Right renal pelvis (tissue), 4 donors: ENCODE measurements around the gene TMEM108. TPM values are rescaled to one million over a fixed set of nuclear protein-coding genes. Genes with fewer than 3 reads are reported as not detected.

Experiments
- DNase-seq, 4 donors: peaks; one replicate each; pipeline ENCODE4 v3.0.0-alpha.2; 2013; ENCODE audit warnings: low read depth in 4 of 4, low spot score in 3 of 4, missing footprints in 1 of 4
- polyA plus RNA-seq, 4 donors: library from polyadenylated mRNA; unstranded; fragments of 120-200 nt; gene quantifications; one replicate each; pipeline ENCODE4 v1.2.1, GENCODE V29; 2013; ENCODE audit not compliant: insufficient read length in 4 of 4

The TMEM108 gene
- polyA plus RNA-seq, 4 donors, result 2.2 to 3.3 (median 2.9) TPM

GRCh38 chr3:133159498-133160475, 121.6 kb downstream of the TMEM108 start:
- no peak for DNase-seq

GRCh38 chr3:133161656-133162055, 123.5 kb downstream of the TMEM108 start:
- no peak for DNase-seq

- DNase-seq, result no peak
Measured at GRCh38 chr3:133162265-133162664, 124.1 kb downstream of the TMEM108 start.

- DNase-seq, result no peak
Measured at GRCh38 chr3:133162670-133163305, 124.6 kb downstream of the TMEM108 start.

- DNase-seq, result no peak
Measured at GRCh38 chr3:133167340-133168024, 129.3 kb downstream of the TMEM108 start.

DNA sequence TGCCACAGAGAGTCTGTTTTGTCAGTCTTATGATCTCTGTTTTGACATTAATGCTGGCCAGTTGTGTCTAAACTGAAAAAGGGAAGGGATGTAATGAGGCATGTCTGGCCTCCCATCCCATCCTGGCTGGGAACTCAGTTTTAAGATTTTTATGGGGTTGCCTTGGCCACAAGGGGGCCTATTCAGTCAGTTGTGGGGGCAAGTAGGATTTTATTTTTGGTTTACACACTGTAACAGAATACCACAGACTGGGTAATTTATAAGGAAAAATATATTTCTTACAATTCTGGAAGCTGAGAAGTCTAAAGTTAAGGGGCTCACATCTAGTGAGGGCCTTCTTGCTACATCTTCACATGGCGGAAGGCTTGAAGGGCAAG, 129.8 kb downstream of the TMEM108 start:
- no peak for DNase-seq

GRCh38 chr3:133169331-133170068, 131.3 kb downstream of the TMEM108 start:
- DNase-seq, result no peak

DNA sequence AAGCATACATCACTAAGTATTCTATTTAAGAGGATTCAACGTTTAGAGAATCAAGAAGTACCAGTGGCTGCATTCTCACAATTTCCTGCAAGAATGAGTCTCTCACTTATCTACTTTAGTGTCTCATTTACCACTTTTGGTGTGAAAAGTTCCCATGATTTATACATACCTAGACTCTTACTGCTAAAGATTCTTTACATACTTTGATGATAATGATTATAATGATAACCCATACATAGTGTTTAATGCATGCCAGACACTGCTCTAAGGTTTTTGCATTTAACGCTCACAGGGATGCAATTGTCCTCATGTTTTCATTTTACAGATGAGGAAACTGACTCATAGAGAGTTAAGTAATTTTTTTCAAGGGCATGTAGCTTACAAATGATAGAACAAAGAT, 133.6 kb downstream of the TMEM108 start:
- no peak for DNase-seq

DNA sequence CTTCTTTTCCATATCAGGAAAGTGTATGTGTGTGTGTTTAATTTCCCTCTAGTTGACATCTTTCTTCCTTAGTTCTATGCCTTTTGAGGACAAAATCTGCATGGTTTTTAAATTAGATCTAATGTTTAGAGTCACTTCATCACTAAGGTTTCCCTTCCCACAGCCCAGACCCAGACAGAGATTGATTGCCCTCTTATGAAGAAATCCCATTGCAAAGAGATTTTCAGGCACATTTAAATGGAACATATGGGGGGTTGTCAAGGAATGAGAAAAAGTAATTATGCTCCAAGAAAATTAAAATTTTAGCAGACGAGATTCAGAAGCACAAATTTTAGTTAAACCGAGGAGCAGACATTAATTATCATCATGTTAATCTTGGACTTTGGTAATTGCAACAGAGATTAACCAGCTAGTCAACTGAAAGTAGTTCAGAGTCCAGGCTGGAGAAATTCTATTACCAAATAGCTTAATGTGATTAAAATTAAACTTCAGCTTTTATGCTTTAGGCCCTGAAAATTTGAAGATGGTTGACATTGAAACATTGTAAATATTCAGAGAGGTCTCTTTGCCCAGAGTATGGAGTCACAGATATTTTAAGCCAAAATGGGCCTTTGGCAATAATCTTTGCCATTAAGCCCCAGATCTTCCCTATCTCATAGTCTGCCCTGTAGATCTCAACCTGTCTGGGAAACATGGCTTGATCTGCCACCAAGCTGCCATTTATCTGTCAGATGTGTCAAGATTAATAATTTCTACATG, 143.4 kb downstream of the TMEM108 start:
- no peak for DNase-seq

GRCh38 chr3:133187870-133188379, 149.7 kb downstream of the TMEM108 start:
- DNase-seq, result no peak

DNA sequence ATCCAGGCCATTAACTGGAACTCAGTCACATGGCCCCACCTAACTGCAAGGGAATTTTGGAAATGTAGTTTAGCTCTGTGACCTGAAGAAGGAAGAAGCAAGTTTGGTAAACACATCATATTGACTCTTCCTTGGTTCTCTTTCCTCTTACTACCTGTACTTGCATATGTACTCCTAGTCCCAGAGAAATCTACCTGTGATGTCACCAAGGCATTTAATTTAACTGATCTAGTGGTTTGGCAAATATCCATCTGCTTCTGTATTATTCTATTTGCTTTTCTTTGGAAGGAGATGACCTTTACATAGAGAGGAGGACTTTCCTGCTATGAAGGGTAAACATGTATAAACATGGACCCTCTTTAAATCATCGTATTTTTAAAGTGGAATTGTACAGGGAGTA, 150.8 kb downstream of the TMEM108 start:
- DNase-seq, result no peak

GRCh38 chr3:133189893-133190292, 151.7 kb downstream of the TMEM108 start:
- DNase-seq, result no peak

GRCh38 chr3:133191818-133192217, 153.6 kb downstream of the TMEM108 start:
- no peak for DNase-seq

DNA sequence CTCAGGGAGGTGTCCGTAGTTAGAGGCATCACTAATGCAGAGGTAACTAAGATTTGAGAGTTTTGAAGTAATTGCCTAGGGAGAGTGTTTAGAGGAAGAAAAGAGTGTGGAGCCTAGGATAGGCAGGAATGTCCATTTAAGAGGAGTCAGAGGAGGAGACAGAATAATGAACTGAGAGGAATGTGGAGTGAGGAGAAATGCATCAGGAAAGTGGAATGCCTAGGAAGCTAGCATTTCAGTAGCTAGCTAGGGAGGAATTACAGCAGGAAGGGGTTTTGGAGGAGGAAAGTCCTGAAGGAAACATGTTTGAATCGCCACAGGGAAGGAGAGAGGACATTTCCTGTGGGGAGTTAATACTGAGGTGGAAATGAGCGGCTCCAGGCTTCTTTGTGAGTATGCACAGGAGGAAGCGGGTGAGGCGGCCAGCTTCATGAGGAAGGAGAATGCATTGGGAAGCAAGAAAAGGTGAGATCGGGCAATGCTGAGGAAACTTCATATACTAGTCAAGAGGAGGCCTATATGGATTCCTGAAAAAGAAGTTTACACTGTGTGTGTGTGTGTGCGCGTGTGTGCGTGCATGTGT, 154.3 kb downstream of the TMEM108 start:
- no peak for DNase-seq

- no peak for DNase-seq
Measured at GRCh38 chr3:133192967-133193366, 154.8 kb downstream of the TMEM108 start.

DNA sequence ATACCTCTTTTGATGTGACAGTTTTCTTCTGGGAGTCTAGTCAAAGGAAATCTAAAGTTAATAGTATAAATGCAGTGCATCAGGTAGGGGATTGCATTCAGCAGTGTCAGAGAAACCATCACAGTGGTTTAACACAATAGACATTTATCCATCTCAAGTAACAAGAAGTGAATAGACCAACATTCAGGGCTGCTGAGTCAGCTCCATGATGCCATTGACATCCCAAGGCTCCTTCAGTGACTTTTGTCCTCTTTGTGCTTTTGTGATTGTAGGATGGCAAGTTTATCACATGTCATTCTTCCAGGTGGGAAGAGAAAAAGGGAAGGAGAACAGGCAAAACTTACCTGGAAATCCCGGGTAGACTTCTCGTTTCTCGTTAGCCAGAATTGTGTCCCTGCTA, 158.3 kb downstream of the TMEM108 start:
- DNase-seq, result no peak

GRCh38 chr3:133197619-133198018, 159.4 kb downstream of the TMEM108 start:
- DNase-seq, result no peak

GRCh38 chr3:133206921-133207320, 168.7 kb downstream of the TMEM108 start:
- no peak for DNase-seq

- no peak for DNase-seq
Measured at GRCh38 chr3:133208184-133208583, 170.0 kb downstream of the TMEM108 start.
